ENCODE results near the gene CTXND1.

CTXND1 gene

DNA sequence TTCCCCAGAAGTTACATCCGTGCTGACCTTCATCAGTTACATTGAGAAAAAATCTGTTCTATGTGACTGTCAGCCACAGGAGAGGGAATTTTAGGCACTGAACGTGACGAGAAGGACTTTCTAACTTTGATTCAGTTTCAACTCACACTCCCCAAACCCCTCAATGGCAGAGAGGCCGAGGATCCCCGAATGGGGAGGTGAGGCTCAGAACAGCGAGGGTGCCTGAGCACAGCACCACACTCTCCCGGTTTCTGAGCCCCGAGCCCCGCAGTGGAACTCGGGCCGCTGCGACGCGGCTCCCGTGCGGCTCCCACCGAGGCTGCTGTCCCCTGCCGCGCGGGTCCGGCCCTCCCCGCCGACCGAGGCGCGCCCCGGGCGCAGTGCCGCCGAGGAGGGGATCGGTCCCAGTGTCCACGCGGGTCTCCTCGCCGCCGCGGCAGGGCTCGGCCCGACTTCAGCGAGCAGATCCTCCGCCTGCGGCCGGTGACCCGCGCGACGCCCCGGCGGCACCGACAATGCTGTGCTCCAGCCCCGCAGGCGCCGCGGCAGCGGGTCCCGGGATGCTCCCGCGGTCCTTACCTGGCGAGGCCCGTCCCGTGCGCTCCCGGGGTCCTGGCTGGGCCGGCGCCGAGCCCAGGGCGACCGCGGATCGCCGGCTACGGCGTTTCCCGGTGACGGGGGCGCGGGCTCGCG lies 439 bp downstream of the CTXND1 start:
- no peak for DNase-seq

DNA sequence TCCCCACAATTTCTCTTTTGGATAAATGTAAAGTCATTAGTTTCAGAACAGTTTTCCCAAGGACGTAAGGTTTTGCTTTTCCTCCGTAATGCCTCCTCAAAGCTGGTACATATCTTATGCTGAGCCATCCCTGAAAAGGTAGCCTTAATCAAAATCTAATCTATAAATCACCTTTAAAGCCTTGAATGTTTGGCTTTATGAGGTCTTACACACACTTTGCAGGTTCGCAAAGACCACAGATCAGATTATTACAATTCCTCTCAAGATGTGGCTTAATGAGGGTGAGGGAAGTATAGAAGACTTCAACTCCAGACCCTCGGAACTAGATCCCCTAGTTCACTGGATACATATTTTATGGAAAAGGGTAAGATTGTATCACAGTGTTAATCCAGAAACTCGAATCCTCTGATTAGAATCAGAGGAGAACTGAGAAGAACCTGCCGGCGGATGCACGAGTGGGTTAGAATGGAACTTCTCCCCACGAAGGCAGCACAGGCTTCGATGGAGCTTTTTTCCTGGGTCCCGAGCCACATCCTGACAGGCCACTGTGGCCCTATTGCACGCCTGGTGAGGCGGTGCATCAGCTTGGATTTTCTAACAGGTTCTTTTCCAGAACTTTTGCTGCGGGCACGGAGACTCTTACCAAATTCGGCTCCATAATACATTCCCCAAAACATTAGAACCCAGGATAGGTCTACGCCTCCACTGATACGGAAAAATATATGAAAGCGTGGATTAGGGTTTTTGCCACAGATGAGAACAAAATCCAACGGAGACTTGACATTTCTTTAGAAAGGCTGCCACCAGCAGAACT lies 1.2 kb downstream of the CTXND1 start:
- DNase-seq, result no peak

DNA sequence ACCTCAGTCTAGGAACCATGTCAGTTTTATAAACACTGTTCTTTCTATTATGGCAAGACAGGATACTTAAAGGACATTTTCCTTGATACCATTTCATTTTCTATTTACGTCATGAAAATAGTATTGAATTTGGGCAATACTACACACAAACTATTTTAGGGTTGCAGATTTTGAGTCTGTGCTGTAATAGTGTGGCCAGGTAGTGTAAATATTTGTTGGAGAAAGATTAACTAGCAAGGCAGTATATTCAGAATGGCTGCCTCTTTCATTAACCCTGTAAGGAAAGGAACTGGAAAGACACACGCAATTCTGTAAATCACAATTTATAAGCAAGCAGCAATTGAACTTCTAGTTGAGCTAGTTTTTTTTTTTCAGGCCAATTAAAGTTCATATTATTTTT lies 2.0 kb downstream of the CTXND1 start:
- no peak for DNase-seq

GRCh38 chr15:80247320-80247719 lies 4.7 kb downstream of the CTXND1 start:
- no peak for DNase-seq

DNA sequence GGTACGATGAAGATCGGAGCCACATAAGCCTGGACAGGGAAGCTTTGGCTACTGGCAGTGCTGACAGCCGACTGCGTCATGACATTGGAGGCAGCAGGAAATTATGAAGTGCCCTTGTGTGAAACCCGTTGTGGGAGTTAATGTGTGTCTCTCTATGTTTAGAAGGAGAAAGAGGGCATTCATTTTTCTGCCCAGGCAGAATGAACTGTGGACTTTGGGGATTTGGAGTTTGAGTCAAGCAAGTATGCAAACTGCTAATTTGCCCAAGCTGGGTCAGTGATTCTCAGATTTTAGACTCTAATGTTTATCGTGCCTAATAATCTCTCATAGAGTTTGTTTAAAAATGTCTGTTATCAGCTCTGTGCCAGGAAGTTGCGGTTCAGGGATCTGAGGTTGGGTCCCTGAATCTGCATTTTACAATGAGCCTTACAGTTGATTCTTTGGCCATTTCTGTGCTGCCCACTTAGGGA lies 5.6 kb downstream of the CTXND1 start:
- DNase-seq, result no peak

DNA sequence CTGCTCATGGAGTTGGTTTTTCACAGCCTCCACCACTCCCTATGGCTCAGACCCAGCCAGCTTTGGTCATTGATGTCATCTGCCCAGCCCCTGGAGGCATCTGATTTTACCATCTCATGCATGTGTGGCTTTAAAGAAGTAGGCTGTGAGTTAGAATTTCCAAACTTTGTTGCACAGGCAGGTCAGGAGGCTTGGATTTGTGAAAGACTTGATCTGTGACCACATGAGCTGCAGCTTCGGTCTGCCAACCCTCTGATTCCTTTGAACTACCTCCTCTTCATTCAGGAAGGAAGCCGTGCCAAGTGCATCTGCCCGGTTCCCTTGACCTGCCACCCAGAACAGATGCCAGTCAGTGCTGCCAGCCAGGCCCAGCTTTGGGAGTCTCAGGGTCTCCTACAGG lies 9.2 kb downstream of the CTXND1 start:
- DNase-seq, result no peak

DNA sequence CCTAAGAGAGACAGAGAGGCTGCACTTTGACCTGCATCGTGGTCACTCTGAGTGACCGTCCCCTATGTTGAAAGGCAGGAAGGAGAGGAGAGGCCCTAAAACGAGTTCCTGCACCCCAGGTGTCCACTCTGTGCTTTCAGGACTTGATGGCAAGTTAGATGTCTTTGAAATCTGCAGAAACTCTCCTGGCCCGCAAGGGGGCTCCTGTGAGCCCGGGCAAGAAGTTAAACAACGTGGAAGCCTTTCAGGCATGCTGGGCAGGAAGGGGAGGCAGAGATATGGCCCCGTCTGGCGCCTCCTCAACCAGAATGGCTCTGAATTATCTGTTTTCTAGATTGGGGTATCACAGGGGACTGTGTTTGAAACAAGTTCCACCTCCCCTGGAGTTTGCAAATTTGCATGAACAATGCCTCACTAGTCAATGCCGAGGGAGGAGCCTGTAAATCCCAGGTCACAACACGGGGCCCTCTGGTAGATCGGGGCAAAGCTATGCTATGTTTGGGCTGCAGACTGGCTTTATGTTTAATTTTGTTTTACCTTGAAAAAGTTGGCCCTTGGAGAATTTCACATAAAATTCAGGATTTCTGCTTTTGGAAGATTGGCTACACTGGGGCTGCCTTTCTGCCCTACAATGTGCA lies 9.8 kb downstream of the CTXND1 start:
- no peak for DNase-seq

GRCh38 chr15:80241508-80241907 lies 10.5 kb downstream of the CTXND1 start:
- DNase-seq, result no peak

GRCh38 chr15:80240276-80240675 lies 11.7 kb downstream of the CTXND1 start:
- no peak for DNase-seq

- DNase-seq, result no peak
Measured at GRCh38 chr15:80234883-80235282, 17.1 kb downstream of the CTXND1 start.

DNA sequence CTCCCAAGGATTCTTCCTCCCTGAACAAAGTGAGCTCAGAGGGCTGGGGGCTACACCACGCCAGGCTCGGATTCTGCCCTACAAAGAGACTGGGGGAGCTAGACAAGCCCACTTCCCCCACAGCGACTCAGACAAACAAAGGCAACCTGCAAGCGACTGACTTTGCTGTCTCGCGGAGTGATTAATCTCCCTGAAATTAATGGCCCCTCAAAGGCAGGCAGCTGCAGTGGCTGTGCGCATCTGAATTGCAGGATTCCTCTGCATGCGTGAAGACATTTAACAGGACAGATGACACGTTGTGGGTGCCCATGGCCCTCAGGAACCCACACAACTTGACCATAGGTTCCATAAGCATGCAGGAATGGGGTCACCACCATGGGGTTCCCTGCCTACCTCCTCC lies 18.4 kb downstream of the CTXND1 start:
- DNase-seq, result no peak

- no peak for DNase-seq
Measured at GRCh38 chr15:80231371-80231770, 20.6 kb downstream of the CTXND1 start.

DNA sequence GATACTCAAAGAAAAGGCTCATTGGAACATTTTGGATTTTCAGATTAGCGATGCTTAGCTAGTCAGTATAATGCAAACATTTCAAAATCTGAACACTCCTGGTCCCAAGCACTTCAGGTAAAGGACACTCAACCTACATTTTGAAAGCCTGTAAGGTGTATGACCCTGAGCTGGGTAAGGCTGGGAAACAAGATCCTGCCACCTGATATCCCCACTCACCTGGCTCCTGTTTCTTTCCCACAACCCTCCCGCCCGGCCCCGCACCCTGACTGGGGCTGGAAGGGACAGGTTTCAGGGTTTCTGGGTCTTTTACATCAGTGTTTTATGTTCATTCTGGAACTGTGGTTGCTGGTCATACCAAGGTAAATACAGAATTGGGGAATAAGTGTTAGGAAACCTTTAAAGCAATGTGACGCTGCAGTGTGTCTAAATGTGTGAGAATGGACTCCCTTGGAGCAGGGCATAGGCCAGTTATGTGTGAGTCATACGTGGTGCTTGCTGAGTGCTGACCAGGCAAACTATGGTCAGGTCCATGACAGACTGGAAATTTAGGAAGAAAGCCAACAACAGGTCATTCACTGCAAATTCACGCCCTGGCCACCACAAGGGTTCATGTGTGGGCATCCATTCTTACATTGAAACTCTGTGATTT lies 22.9 kb downstream of the CTXND1 start:
- no peak for DNase-seq

DNA sequence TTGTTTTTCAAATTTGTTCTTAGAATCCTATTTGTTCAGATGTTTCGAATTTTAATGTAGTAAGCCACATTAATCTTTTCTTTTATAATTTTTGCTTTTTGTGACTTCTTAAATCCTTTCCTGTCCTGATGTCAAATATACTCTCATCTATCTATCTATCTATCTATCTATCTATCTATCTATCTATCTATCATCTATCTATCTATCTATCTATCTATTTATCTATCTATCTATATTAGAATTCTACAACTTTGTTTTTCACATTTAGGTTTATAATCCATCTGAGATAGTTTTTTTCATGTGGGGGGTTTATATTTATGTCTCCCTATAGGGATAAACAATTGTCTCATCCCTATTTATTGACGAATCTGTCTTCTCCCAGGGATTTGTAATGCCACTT lies 32.1 kb downstream of the CTXND1 start:
- DNase-seq, result no peak

DNA sequence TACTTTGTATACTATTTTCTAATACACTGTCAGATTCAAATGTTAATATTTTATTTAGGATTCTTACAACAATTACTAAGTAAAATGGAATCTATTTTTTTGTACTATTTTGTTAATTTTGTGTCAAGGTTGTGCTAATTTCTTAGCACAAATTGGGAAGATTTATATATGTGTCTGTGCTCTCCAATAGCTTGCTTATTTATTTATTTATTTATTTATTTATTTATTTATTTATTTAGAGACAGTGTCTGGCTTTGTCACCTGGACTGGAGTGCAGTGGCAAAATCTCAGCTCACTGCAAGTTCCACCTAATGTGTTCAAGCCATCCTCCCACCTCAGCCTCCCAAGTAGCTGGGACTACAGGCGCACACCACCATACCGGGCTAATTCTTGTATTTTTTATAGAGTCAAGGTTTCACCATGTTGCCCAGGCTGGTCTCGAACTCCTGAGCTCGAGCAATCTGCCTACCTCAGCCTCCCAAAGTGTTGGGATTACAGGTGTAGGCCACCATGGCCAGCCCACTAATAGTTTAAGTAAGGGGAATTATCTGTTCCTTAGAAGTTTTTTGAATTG lies 34.6 kb downstream of the CTXND1 start:
- no peak for DNase-seq

DNA sequence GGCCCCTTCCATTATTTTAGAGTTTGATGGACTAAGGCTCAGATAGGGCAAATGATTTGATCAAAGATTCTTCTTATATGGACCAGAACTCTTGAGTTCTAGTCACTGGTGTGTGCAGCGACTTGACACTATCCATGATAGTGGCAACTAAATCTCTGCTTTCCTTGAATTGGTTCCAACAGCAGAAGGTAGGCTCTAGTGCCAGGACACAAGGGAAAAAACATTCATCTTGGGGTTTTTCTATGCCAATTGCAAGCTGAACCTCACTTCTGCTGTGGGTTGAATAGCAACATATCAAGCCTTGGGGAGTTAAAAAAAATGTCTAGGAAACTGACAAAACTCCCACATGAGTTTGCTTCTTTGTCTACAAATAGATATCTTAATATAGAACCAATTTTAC lies 35.1 kb downstream of the CTXND1 start:
- no peak for DNase-seq

DNA sequence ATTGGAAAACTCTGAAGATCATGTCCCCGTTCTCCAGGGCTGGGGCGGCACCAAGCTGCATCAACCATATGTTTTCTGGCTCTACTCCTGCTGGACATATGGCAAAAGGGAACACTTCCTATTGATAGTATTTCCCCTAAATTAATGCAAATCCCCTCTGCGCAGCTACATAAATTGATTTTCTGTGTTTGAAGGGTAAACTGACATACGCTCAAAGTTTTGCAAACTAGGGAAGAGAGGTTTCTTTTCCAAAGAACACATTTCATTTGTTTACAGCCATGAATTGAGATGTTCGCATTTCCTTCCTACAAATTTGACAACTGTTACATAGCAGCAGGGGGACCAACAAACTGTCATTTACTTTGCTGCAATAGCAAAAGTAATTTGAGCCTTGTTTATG lies 35.9 kb downstream of the CTXND1 start:
- no peak for DNase-seq

GRCh38 chr15:80214910-80215309 lies 37.1 kb downstream of the CTXND1 start:
- DNase-seq, result no peak

- no peak for DNase-seq
Measured at GRCh38 chr15:80211976-80212375, 40.0 kb downstream of the CTXND1 start.

DNA sequence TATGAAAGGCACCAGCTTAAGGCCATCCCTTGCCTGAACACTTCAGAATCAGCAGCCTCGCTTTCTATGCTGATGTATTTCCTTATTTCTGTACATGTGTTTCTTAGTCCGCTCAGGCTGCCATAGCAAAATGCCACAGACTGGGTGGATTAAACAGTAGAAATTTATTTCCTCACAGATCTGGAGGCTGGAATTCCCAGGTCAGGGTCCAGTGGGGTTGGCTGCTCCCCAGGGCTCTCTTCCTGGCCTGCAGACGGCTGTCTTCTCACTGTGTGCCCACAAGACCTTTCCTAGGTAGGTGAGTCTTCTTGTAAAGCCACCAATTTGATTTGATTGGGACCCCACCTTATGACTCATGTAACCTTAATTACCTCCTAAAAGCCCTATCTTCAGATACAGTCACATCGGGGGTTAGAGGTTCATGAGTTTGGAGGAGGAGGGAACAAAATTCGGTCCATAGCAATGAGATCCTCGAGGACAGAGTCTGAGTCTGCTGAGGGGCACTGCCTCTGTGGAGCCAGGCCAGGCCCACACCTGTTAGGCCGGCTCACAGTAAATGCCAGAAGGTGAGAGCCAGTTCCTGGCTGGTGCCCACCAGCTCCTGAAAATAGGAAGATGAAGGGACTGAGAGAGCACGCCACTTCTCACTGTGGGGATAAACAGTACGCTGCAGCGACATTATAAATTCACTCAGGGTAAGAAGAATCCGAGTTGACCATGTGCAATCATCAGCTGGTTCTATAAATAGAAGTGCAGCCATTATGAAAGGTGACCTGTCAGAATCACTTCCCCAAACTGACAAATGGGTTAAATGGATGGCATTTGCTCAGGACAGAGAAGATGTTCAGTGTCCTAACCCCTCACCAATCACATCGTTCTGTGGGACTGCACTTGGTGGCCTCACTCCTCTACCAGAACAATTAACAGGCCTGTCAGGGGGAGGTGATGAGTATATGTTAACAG lies 41.1 kb downstream of the CTXND1 start:
- no peak for DNase-seq

DNA sequence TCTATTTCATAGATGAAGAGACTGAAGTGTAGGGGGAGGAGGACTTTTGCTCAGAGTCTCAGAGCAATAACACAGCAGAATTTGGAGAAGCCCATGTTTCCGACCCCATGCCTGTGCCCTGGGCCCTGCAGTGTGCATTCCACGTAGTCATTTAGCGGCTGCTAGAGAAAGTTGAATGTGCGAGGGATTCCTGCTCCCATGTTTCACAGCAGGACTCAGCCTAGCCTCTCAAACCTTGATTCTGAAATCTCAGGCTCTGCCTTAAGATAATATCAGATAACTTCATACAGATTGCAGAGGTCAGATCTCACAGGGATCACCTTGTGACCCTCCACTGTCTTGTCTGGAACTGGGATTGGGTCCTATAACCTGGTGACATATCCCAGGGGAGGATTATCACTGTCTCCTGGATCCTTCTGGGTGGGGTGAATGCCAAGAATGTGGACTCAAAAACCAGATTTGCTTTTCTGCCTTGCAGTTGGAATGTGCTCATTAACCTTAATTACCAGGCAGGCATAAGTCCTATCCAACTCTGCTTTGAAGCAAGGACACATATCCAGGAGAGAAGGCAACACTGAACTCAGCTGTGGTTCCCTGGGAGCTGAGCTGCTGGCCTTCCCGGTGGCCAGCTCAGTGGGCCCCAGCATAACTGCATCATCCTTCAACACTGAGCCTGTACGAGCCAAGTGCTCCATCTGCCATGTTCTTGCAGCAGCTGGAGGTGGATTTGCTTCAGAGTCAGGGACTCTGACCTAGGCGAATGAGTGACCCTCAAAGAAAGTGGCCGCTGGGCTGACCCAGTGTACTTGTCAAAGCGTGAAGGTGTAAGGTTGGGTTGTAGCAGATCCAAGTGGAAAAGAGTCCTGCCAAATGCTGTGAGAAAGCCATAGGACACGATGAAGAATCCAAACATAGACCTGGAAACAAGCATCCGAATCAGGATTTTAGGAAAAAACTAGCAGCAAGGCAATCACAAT lies 43.0 kb downstream of the CTXND1 start:
- DNase-seq, result no peak

Measured in NCI-H1417 treated with DMSO at 0.1 percent for 48 hours (cell line).